GM21423 (cell line): ENCODE measurements around the gene TICRR.

ENCODE experiments used
- ATAC-seq: cut with Tn5 transposase; IDR thresholded peaks from one replicate; pipeline ENCODE4 v1.9.1; 2021; ENCODE audit warnings: mild to moderate bottlenecking, moderate library complexity; ENCODE audit not compliant: unreplicated experiment

TICRR gene

GRCh38 chr15:89628806-89629715 is 53.8 kb downstream of the TICRR start:
- ATAC-seq, result no peak

- ATAC-seq, result no peak
Measured at GRCh38 chr15:89629829-89630228, 54.6 kb downstream of the TICRR start.

GRCh38 chr15:89630260-89630659 is 55.0 kb downstream of the TICRR start:
- no peak for ATAC-seq

GRCh38 chr15:89630974-89631901 is 56.0 kb downstream of the TICRR start:
- no peak for ATAC-seq

- no peak for ATAC-seq
Measured at GRCh38 chr15:89631902-89632264, 56.6 kb downstream of the TICRR start.

GRCh38 chr15:89632563-89633430 is 57.5 kb downstream of the TICRR start:
- ATAC-seq, result no peak

- ATAC-seq, result no peak
Measured at GRCh38 chr15:89633585-89633984, 58.3 kb downstream of the TICRR start.

GRCh38 chr15:89640245-89640644 is 65.0 kb downstream of the TICRR start:
- ATAC-seq, result no peak

GRCh38 chr15:89641053-89641452 is 65.8 kb downstream of the TICRR start:
- no peak for ATAC-seq

GRCh38 chr15:89642106-89642505 is 66.8 kb downstream of the TICRR start:
- ATAC-seq, result no peak

GRCh38 chr15:89645680-89646079 is 70.4 kb downstream of the TICRR start:
- ATAC-seq, result no peak

- no peak for ATAC-seq
Measured at GRCh38 chr15:89646416-89647141, 71.3 kb downstream of the TICRR start.

GRCh38 chr15:89647191-89647851 is 72.1 kb downstream of the TICRR start:
- ATAC-seq, result no peak

- ATAC-seq, result no peak
Measured at GRCh38 chr15:89648106-89649012, 73.1 kb downstream of the TICRR start.

- no peak for ATAC-seq
Measured at GRCh38 chr15:89649013-89649625, 73.8 kb downstream of the TICRR start.

GRCh38 chr15:89649716-89650115 is 74.4 kb downstream of the TICRR start:
- no peak for ATAC-seq

GRCh38 chr15:89652131-89652530 is 76.9 kb downstream of the TICRR start:
- ATAC-seq, result no peak

GRCh38 chr15:89652666-89653065 is 77.4 kb downstream of the TICRR start:
- ATAC-seq, result no peak
